Right cardiac atrium (tissue), 5 donors: ENCODE data around the gene AP2A1. TPM values are rescaled to one million over a fixed set of nuclear protein-coding genes. Genes with fewer than 3 reads are reported as not detected.
A peak's percentile ranks its signal among the peaks of the same experiment; 100 is the strongest.

Experiments
- ATAC-seq, 2 donors: fragments of 200-7000 bp; cut with Tn5 transposase; one replicate each; pipeline versions ENCODE4 v1.8.0 to v1.9.1; 2020; ENCODE audit warnings: moderate library complexity in 2 of 2, mild to moderate bottlenecking in 1 of 2
- DNase-seq, 3 donors: peaks; one replicate each; pipeline ENCODE4 v3.0.0-alpha.2; 2020
- H3K27ac ChIP-seq: one replicate; pipeline ENCODE4 v1.5.1; 2013; ENCODE audit warnings: mild to moderate bottlenecking, low read length, control low read depth, moderate library complexity
- H3K27me3 ChIP-seq: one replicate; pipeline ENCODE4 v1.6.1; 2013; ENCODE audit not compliant: control insufficient read depth, insufficient read depth
- H3K4me1 ChIP-seq: one replicate; pipeline ENCODE4 v1.6.1; 2013; ENCODE audit warnings: low read length; ENCODE audit not compliant: control insufficient read depth, insufficient read depth
- H3K4me3 ChIP-seq: one replicate; pipeline ENCODE4 v1.5.1; 2013; ENCODE audit warnings: low read length, control low read depth
- H3K9me3 ChIP-seq: one replicate; pipeline ENCODE4 v1.6.1; 2013; ENCODE audit warnings: low read length; ENCODE audit not compliant: control insufficient read depth
- WGBS: extraction: QIAGEN DNeasy Blood & Tissue Kit; methylation state at CpG from one replicate; pipeline ENCODE4 v1.1.7; 2013; 5-methylcytosine and 5-hydroxymethylcytosine counted together
- intact Hi-C, 4 donors: fragments of 100-400 bp; cut with DNase I; formaldehyde crosslinking; loops; one replicate each; pipeline versions ENCODE4 v1.11.0 to v1.14.0; 2022 to 2023
- polyA plus RNA-seq: library from polyadenylated mRNA; stranded (reverse); fragments of 200-250 nt; gene quantifications from one replicate; pipeline ENCODE4 v1.2.3, GENCODE V29; 2013
- total RNA-seq, 4 donors: library from RNA; stranded (reverse); fragmentation: NEBNext Ultra II Directional; extraction: Animal tissue kit (Norgen Biotek cat#: 25700); gene quantifications; one replicate each; pipeline ENCODE4 v1.2.1, GENCODE V29; 2021
- donor health status: healthy with polysubstance abuse.
- donor health status: DM: no; HTN: yes; CAD: no.
- donor health status: DM: no; HTN: no; CAD: no.
- donor health status: DM: no; HTN: yes; CAD: no; lungs with severe emphysema.
- donor health status: DM: yes; HTN: yes; CAD: no.

Gene AP2A1
- total and polyA plus RNA-seq, 5 donors, result 50.8 to 80.7 (median 72.9) TPM

DNA sequence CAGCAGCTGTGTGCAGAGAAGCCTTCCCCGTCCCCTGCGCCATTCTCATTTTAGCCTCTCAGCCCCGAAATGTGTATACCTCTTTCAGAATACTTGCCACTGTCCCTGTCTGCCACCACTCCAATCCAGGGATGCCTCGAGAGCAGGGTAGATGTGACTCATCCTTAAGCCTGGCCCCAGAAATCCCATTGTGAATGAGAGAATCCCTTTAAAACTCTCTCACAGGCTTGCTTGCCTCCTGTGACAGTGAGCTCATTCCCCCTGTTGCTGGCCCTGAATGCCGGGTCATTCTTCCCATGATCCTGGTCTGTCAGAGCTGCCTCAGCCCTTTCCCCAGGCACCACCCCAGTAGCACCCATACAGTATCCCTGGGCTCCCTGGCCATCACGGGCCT is 9.6 kb downstream of the AP2A1 start:
- H3K9me3 ChIP-seq, result no peaks in the 10 kb centered on the region
- H3K27ac ChIP-seq, result no peak overlapping the region
- 89% methylated on average over 6 of the region's 6 CpGs for WGBS
- ATAC-seq (no peak), DNase-seq (no peak)
- H3K4me1 ChIP-seq, result peaks cover 2% of the 10 kb centered on the region
- H3K4me3 ChIP-seq, result no peak overlapping the region
- intact Hi-C loops, result no loop called here
- H3K27me3 ChIP-seq, result no peaks in the 10 kb centered on the region

DNA sequence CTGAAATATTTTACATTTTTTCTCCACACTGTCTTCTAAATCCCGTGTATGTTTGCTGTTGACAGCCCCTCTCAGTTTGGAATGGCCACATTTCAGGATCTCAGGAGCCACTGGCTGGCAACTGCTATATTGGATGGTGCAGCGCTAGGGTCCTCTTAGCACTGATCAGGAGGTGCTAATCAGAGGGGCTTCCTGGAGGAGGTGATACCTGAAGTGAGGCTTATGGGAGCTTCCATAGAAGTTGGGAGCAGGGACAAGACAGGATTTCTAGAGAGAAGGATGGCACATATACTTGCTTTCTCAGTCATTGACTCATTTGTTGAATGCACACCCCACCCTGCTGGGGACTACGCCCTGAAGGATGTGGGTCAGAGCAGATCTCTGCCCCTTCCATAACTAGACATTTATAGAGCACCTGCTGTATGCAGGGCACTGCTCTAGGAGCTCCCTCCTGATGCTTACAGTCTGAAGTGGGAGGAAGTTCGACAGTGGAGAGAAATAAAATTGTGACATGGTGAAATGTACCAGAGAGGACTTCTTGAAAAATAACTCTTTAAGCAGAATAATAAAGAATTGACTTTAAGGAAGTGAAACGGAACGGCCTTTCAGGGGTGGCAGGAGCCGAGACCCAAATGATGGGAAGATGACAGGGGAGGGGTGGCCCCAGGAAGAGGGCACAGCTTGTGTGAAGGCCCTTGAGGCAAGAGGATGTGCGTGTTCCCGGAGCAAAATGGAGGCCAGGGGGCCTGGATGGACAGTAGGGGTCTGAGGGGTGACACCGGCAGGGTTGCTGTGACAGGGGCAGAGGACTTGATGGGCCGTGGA is 13.1 kb downstream of the AP2A1 start:
- Histone ChIP-seq H3K9me3 (no peaks in the 10 kb centered on the region), H3K27ac (no peak overlapping the region), H3K4me1 (no peaks in the 10 kb centered on the region), H3K4me3 (no peak overlapping the region), H3K27me3 (no peaks in the 10 kb centered on the region)
- ATAC-seq (no peak), DNase-seq (peak in 2 of 3 donors; percentile 60 to 69)
- WGBS, result 81% methylated on average over 11 of the region's 11 CpGs
- intact Hi-C loops, result no loop called here

DNA sequence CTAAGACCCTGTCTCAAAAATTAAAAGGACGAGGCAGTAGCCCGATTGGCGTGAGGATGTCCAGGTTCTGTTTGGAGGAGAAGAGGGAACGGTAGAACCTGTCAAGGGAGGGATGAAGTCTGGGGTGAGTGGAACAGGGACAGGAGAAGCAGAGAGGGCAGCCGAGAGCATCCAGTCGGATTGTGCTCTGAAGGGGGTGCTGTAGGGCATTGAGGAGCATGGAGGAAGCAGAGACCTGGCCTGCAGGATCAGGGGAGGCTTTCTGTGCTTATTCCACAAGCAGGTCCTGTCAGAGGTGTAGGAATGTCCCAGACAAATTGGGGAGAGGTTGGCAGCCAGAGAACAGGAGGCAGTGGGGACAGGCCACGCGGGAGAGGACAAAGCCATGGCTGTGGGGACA is 14.1 kb downstream of the AP2A1 start:
- H3K27me3 ChIP-seq, result no peaks in the 10 kb centered on the region
- H3K27ac ChIP-seq, result no peak overlapping the region
- no peaks in the 10 kb centered on the region for H3K9me3 ChIP-seq
- ATAC-seq (no peak), DNase-seq (no peak)
- intact Hi-C loops, result no loop called here
- H3K4me1 ChIP-seq, result no peaks in the 10 kb centered on the region
- 83% methylated on average over 8 of the region's 8 CpGs for WGBS
- no peak overlapping the region for H3K4me3 ChIP-seq

GRCh38 chr19:49781394-49781793 is 14.6 kb downstream of the AP2A1 start:
- intact Hi-C loops, result no loop called here
- no peaks in the 10 kb centered on the region for H3K9me3 ChIP-seq
- H3K4me1 ChIP-seq, result no peaks in the 10 kb centered on the region
- H3K27me3 ChIP-seq, result no peaks in the 10 kb centered on the region
- DNase-seq (no peak), ATAC-seq (peak; percentile 30 to 39)
- H3K27ac ChIP-seq, result no peak overlapping the region
- 93% methylated on average over 7 of the region's 7 CpGs for WGBS
- H3K4me3 ChIP-seq, result no peak overlapping the region

DNA sequence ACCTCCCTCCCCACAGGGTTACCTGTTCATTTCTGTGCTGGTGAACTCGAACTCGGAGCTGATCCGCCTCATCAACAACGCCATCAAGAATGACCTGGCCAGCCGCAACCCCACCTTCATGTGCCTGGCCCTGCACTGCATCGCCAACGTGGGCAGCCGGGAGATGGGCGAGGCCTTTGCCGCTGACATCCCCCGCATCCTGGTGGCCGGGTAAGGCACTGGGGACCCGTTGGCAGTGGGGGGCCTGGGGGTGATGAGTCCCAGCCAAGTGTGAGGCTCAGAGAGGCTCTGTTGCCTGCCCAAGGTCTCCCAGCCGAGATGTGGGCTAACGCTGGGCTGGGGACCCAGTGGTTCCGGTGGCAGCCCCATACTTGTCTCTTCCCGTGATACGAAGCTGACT is 15.7 kb downstream of the AP2A1 start:
- no peak overlapping the region for H3K27ac ChIP-seq
- H3K4me3 ChIP-seq, result no peak overlapping the region
- no peaks in the 10 kb centered on the region for H3K4me1 ChIP-seq
- H3K9me3 ChIP-seq, result no peaks in the 10 kb centered on the region
- 96% methylated on average over 18 of the region's 18 CpGs for WGBS
- no peaks in the 10 kb centered on the region for H3K27me3 ChIP-seq
- DNase-seq, result no peak
- ATAC-seq, result peak in 1 of 2 donors; percentile 8
- intact Hi-C loops, result no loop called here

DNA sequence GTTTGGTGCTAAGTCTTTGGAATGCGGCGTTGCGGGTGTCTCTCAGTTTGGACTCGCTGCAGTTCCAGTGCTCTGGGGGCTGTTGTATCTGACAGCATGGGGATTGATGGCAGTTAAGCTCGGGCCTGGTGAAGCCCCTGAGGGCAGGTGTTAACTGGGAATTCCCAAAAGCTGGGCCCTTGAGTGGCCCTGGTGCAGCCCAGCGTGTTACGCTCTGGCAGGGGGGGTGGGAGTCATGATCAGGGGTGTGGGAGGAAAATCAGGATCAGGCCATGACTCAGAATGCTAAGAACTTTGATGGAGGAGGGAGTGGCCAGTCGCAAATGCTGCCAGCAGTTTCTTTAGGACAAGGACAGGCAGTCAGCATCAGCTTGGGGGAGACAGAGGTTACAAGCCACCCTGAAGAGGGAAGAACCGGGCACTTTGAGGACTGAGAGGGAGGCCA is 19.6 kb downstream of the AP2A1 start:
- Histone ChIP-seq H3K27me3 (no peaks in the 10 kb centered on the region), H3K9me3 (no peaks in the 10 kb centered on the region), H3K4me1 (no peaks in the 10 kb centered on the region), H3K27ac (peak overlapping the region; percentile 49), H3K4me3 (no peak overlapping the region)
- ATAC-seq (peak; percentile 18 to 67), DNase-seq (peak; percentile 50 to 62 (median 57))
- 59% methylated on average over 9 of the region's 9 CpGs for WGBS
- intact Hi-C loops, result no loop called here

GRCh38 chr19:49787746-49788145 is 20.9 kb downstream of the AP2A1 start:
- H3K27ac ChIP-seq, result no peak overlapping the region
- intact Hi-C loops, result no loop called here
- H3K4me1 ChIP-seq, result no peaks in the 10 kb centered on the region
- no peak overlapping the region for H3K4me3 ChIP-seq
- H3K27me3 ChIP-seq, result no peaks in the 10 kb centered on the region
- H3K9me3 ChIP-seq, result no peaks in the 10 kb centered on the region
- no peak for ATAC-seq
- 86% methylated on average over 5 of the region's 5 CpGs for WGBS
- DNase-seq, result no peak

DNA sequence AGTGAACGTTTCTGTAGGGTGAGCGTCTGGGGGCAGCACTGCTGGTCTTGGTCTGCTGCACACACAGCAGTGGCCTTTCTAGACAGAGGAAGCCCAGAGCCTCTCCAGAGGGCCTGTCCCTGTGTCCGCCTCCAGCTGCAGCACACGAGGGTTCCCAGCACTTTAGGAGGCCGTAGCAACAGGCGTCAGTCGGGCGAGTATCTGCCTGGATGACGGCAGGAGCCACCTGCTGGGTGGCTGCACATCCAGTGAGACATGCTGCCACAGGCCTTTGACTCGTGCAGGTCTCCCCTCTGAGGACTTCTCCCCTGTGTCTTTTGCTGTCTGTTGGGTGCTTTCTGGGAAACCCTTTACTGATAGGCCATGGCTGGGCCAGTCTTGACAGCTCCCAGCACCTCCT is 22.1 kb downstream of the AP2A1 start:
- Histone ChIP-seq H3K27me3 (no peaks in the 10 kb centered on the region), H3K4me1 (no peaks in the 10 kb centered on the region), H3K9me3 (no peaks in the 10 kb centered on the region), H3K27ac (no peak overlapping the region), H3K4me3 (no peak overlapping the region)
- DNase-seq (no peak), ATAC-seq (no peak)
- intact Hi-C loops, result no loop called here
- 84% methylated on average over 10 of the region's 10 CpGs for WGBS

GRCh38 chr19:49790866-49791265 is 24.1 kb downstream of the AP2A1 start:
- DNase-seq (peak; percentile 64 to 90 (median 87)), ATAC-seq (peak; percentile 63 to 88)
- intact Hi-C loops, result no loop called here
- WGBS, result 50% methylated on average over 9 of the region's 9 CpGs
- H3K4me3 ChIP-seq, result no peak overlapping the region
- H3K27ac ChIP-seq, result peak overlapping the region; percentile 20
- H3K9me3 ChIP-seq, result no peaks in the 10 kb centered on the region
- H3K27me3 ChIP-seq, result no peaks in the 10 kb centered on the region
- no peaks in the 10 kb centered on the region for H3K4me1 ChIP-seq

DNA sequence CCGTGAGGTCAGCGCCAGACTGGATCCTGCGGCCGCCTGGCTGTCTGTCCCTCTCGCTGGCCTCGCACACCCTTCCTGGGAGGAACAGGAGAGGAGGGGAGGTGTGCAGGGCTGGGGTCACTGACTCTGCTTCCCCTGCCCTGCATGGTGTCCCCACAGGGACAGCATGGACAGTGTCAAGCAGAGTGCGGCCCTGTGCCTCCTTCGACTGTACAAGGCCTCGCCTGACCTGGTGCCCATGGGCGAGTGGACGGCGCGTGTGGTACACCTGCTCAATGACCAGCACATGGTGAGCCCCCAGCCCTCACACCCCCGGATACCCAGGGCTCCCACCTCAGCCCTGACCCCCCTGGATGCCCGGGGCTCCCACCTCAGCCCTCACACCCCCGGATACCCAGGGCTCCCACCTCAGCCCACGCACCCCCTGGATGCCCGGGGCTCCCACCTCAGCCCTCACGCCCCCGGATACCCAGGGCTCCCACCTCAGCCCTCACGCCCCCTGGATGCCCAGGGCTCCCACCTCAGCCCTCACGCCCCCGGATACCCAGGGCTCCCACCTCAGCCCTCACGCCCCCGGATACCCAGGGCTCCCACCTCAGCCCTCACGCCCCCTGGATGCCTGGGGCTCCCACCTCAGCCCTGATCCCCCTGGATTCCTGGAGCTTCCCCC is 25.1 kb downstream of the AP2A1 start:
- no peaks in the 10 kb centered on the region for H3K4me1 ChIP-seq
- ATAC-seq (no peak), DNase-seq (peak in 1 of 3 donors; percentile 47)
- no peak overlapping the region for H3K4me3 ChIP-seq
- no peak overlapping the region for H3K27ac ChIP-seq
- H3K27me3 ChIP-seq, result no peaks in the 10 kb centered on the region
- intact Hi-C loops, result no loop called here
- WGBS, result 95% methylated on average over 26 of the region's 26 CpGs
- no peaks in the 10 kb centered on the region for H3K9me3 ChIP-seq

- intact Hi-C loops, result no loop called here
- Histone ChIP-seq H3K27me3 (no peaks in the 10 kb centered on the region), H3K27ac (no peak overlapping the region), H3K4me1 (no peaks in the 10 kb centered on the region), H3K4me3 (no peak overlapping the region), H3K9me3 (no peaks in the 10 kb centered on the region)
- ATAC-seq (peak in 1 of 2 donors; percentile 5), DNase-seq (no peak)
- WGBS, result 92% methylated on average over 22 of the region's 22 CpGs
These were observed 26.2 kb downstream of the AP2A1 start for GRCh38 chr19:49792829-49793560.
